Hepatocyte (in vitro differentiated cells): Measurements from ENCODE around the gene PRKCZ. TPM values are rescaled to one million over a fixed set of nuclear protein-coding genes. Genes with fewer than 3 reads are reported as not detected.

Experiments
- DNase-seq: peaks from one replicate; pipeline ENCODE4 v3.0.0-alpha.2; 2016; ENCODE audit warnings: low spot score
- H2AFZ ChIP-seq: fragments of 200-600 bp; sonication (generic); 2 replicates; pipeline ENCODE4 v1.6.0; 2016; ENCODE audit warnings: antibody characterized with exemption, mild to moderate bottlenecking
- H3K27ac ChIP-seq: fragments of 200-600 bp; sonication (generic); 2 replicates; pipeline ENCODE4 v1.5.1; 2016; ENCODE audit warnings: mild to moderate bottlenecking
- H3K27me3 ChIP-seq: fragments of 200-600 bp; sonication (generic); 2 replicates; pipeline ENCODE4 v1.6.1; 2016
- H3K36me3 ChIP-seq: fragments of 200-600 bp; sonication (generic); replicated peaks from 2 replicates; pipeline ENCODE4 v1.5.1; 2016; ENCODE audit warnings: low read depth; ENCODE audit not compliant: insufficient read depth
- H3K4me1 ChIP-seq: fragments of 200-600 bp; sonication (generic); 2 replicates; pipeline ENCODE4 v1.5.1; 2016; ENCODE audit warnings: mild to moderate bottlenecking, moderate library complexity; ENCODE audit not compliant: insufficient read depth
- H3K4me2 ChIP-seq: fragments of 200-600 bp; sonication (generic); 2 replicates; pipeline ENCODE4 v1.6.0; 2016
- H3K4me3 ChIP-seq: fragments of 200-600 bp; sonication (generic); 2 replicates; pipeline ENCODE4 v1.5.1; 2016; ENCODE audit warnings: mild to moderate bottlenecking
- H3K79me2 ChIP-seq: fragments of 200-600 bp; sonication (generic); 2 replicates; pipeline ENCODE4 v1.6.0; 2017; ENCODE audit warnings: mild to moderate bottlenecking
- H3K9me2 ChIP-seq: fragments of 200-600 bp; sonication (generic); replicated peaks from 2 replicates; pipeline ENCODE4 v1.6.0; 2017; ENCODE audit warnings: mild to moderate bottlenecking; ENCODE audit not compliant: insufficient read depth
- H3K9me3 ChIP-seq: fragments of 200-600 bp; sonication (generic); 2 replicates; pipeline ENCODE4 v1.5.1; 2016; ENCODE audit warnings: low read depth, mild to moderate bottlenecking
- H4K20me1 ChIP-seq: fragments of 200-600 bp; sonication (generic); 2 replicates; pipeline ENCODE4 v1.6.0; 2016; ENCODE audit warnings: mild to moderate bottlenecking; ENCODE audit not compliant: insufficient read depth, poor library complexity, severe bottlenecking
- EZH2 ChIP-seq: fragments of 200-600 bp; sonication (generic); IDR thresholded peaks from 2 replicates; pipeline ENCODE4 v1.6.1; 2016; ENCODE audit warnings: antibody characterized with exemption, mild to moderate bottlenecking, borderline replicate concordance
- EZH2phosphoT487 ChIP-seq: fragments of 200-600 bp; sonication (generic); IDR thresholded peaks from one replicate; pipeline ENCODE4 v1.6.1; 2018; ENCODE audit warnings: antibody characterized with exemption, mild to moderate bottlenecking, low read depth, moderate library complexity; ENCODE audit not compliant: unreplicated experiment, severe bottlenecking
- WGBS: methylation state at CpG from one replicate; pipeline ENCODE4 v1.1.6; 2016; ENCODE audit warnings: low lambda C conversion rate; ENCODE audit errors: missing lambda C conversion rate; 5-methylcytosine and 5-hydroxymethylcytosine counted together
- polyA plus RNA-seq: library from polyadenylated mRNA; unstranded; fragments of >200 nt; fragmentation: Nextera tagmentation; extraction: Ambion mirVana; gene quantifications from 2 replicates; pipeline ENCODE4 v1.2.1, GENCODE V29; 2016
- total RNA-seq: library from RNA; depleted of rRNA; stranded (reverse); fragments of >200 nt; gene quantifications from 2 replicates; pipeline ENCODE4 v1.2.3, GENCODE V29; 2014
- TF ChIP-seq, protein P1 (sequence below): fragments of 200-600 bp; sonication (generic); IDR thresholded peaks from 2 replicates; pipeline ENCODE4 v1.5.1; 2016; ENCODE audit warnings: antibody characterized with exemption, mild to moderate bottlenecking; ENCODE audit not compliant: poor library complexity

The PRKCZ gene
- total and polyA plus RNA-seq, 2 experiments from 2014 or later, result 41.0 to 52.3 TPM

DNA sequence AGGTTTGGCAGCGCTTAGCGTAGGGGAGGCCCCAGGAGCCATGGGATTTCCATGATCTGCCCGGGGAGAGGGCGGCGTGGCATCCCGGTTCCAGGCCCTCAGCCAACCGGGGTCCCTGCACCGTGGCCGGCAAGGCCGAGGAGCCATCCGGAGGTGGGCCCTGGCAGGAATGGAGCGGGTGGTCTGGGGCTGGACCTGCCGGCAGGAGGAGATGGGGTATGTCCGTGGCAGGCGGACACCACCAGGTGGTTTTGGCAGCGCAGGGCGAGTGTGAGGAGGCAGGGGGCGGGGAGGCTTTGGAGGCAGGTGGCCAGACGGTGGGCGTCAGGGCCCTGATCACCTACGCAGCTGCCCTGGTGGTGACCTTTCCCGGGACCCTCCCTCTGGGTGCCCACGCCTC, 10.3 kb downstream of the PRKCZ start:
- Histone ChIP-seq H4K20me1 (peaks cover 3% of the 10 kb centered on the region), H3K4me2 (no peak overlapping the region), H3K9me2 (no peaks in the 10 kb centered on the region), H3K27me3 (no peaks in the 10 kb centered on the region), H3K4me3 (no peak overlapping the region), H3K36me3 (peaks cover 4% of the 10 kb centered on the region), H2AFZ (no peak overlapping the region), H3K4me1 (no peaks in the 10 kb centered on the region), H3K27ac (no peak overlapping the region), H3K9me3 (peaks cover 4% of the 10 kb centered on the region), H3K79me2 (peaks cover 12% of the 10 kb centered on the region)
- 95% methylated on average over 18 of the region's 23 CpGs for WGBS
- DNase-seq, result no peak
- TF ChIP-seq EZH2phosphoT487 (no peak), EZH2 (no peak)
- TF ChIP-seq, protein P1, sequence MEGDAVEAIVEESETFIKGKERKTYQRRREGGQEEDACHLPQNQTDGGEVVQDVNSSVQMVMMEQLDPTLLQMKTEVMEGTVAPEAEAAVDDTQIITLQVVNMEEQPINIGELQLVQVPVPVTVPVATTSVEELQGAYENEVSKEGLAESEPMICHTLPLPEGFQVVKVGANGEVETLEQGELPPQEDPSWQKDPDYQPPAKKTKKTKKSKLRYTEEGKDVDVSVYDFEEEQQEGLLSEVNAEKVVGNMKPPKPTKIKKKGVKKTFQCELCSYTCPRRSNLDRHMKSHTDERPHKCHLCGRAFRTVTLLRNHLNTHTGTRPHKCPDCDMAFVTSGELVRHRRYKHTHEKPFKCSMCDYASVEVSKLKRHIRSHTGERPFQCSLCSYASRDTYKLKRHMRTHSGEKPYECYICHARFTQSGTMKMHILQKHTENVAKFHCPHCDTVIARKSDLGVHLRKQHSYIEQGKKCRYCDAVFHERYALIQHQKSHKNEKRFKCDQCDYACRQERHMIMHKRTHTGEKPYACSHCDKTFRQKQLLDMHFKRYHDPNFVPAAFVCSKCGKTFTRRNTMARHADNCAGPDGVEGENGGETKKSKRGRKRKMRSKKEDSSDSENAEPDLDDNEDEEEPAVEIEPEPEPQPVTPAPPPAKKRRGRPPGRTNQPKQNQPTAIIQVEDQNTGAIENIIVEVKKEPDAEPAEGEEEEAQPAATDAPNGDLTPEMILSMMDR, result no peak

DNA sequence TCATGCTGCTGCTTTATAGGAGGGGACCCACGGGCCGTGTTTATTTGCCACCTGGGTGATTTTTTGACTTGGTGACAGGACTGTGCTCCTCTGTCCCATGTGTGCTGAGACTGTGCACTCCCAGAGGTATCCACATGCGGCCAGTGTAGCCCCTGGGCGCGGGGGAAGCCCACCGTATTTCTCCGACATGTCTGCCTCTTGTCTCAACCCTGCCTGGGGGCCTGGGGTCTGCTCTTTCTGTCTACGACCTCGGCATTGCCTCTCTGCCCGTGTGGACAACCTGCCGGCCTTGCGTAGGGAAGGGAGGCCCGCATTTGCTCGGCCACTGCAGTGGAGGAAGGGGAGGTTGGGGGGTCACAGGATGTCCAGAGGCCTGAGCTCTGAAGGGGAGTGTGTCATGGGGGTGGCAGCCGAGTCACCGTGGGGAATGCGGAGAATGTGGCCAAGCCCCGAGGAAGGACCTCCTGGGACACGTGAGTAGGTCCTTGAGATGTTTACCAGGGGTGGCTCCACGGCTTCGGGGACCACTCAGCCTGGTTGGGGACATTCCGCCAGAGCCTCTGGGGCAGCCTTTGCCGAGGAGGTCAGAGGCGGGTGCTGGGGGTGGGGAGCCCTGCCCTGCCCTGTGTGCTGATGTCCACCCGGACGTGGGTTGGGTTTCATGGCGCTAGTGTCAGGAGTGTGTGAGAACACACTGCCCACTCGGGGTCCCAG, 11.0 kb downstream of the PRKCZ start:
- H3K4me2 ChIP-seq, result no peak overlapping the region
- peaks cover 3% of the 10 kb centered on the region for H4K20me1 ChIP-seq
- H3K9me3 ChIP-seq, result peaks cover 4% of the 10 kb centered on the region
- DNase-seq, result no peak
- no peaks in the 10 kb centered on the region for H3K9me2 ChIP-seq
- H3K27ac ChIP-seq, result no peak overlapping the region
- no peak for TF ChIP-seq EZH2phosphoT487
- TF ChIP-seq, protein P1, result no peak
- no peak overlapping the region for H3K4me3 ChIP-seq
- no peaks in the 10 kb centered on the region for H3K4me1 ChIP-seq
- H2AFZ ChIP-seq, result no peak overlapping the region
- H3K36me3 ChIP-seq, result peaks cover 4% of the 10 kb centered on the region
- H3K79me2 ChIP-seq, result peaks cover 19% of the 10 kb centered on the region
- 81% methylated on average over 27 of the region's 28 CpGs for WGBS
- H3K27me3 ChIP-seq, result no peaks in the 10 kb centered on the region

- H3K9me2 ChIP-seq, result no peaks in the 10 kb centered on the region
- peaks cover 4% of the 10 kb centered on the region for H3K9me3 ChIP-seq
- H2AFZ ChIP-seq, result no peak overlapping the region
- TF ChIP-seq EZH2phosphoT487 (no peak), EZH2 (no peak)
- TF ChIP-seq, protein P1, result no peak
- no peak overlapping the region for H3K4me3 ChIP-seq
- H4K20me1 ChIP-seq, result peaks cover 3% of the 10 kb centered on the region
- peaks cover 26% of the 10 kb centered on the region for H3K79me2 ChIP-seq
- no peak overlapping the region for H3K4me2 ChIP-seq
- no peak overlapping the region for H3K27ac ChIP-seq
- DNase-seq, result no peak
- no peaks in the 10 kb centered on the region for H3K4me1 ChIP-seq
- H3K36me3 ChIP-seq, result peaks cover 4% of the 10 kb centered on the region
- WGBS, result 95% methylated on average over 4 of the region's 4 CpGs
- H3K27me3 ChIP-seq, result no peaks in the 10 kb centered on the region
Measured at GRCh38 chr1:2065699-2066098, 15.5 kb downstream of the PRKCZ start.
